Gastroesophageal sphincter (tissue), 4 donors: ENCODE measurements around the gene DTL. TPM values are rescaled to one million over a fixed set of nuclear protein-coding genes. Genes with fewer than 3 reads are reported as not detected.

ENCODE experiments used
- ATAC-seq: fragments of 150-250 bp; one replicate; pipeline ENCODE4 v1.9.1; 2016; ENCODE audit warnings: mild to moderate bottlenecking, moderate library complexity
- H3K27ac ChIP-seq, 4 donors: fragments of 200-600 bp; sonication (generic) in 3 of 4; 1 replicate in 3 of 4; 2 replicates in 1 of 4; pipeline ENCODE4 v1.5.1; 2016 to 2019
- H3K27me3 ChIP-seq: fragments of 200-600 bp; sonication (generic); one replicate; pipeline ENCODE4 v1.5.1; 2019
- H3K36me3 ChIP-seq, 2 donors: fragments of 200-600 bp; sonication (generic); one replicate each; pipeline ENCODE4 v1.5.1; 2019; ENCODE audit warnings: control low read depth in 1 of 2
- H3K4me1 ChIP-seq, 3 donors: fragments of 200-600 bp; sonication (generic); 1 replicate in 2 of 3; 2 replicates in 1 of 3; pipeline ENCODE4 v1.5.1; 2016 to 2019; ENCODE audit warnings: control low read depth in 2 of 3
- H3K4me3 ChIP-seq, 2 donors: fragments of 200-600 bp; sonication (generic); one replicate each; pipeline ENCODE4 v1.5.1; 2019; ENCODE audit warnings: mild to moderate bottlenecking in 1 of 2, moderate library complexity in 1 of 2
- H3K9me3 ChIP-seq, 3 donors: fragments of 200-600 bp; sonication (generic); one replicate each; pipeline ENCODE4 v1.5.1; 2017 to 2019; ENCODE audit warnings: control low read depth in 2 of 3
- EP300 ChIP-seq: sonication (generic); formaldehyde crosslinking; IDR thresholded peaks from one replicate; pipeline ENCODE4 v1.6.1; 2017; ENCODE audit warnings: antibody characterized with exemption, mild to moderate bottlenecking
- POLR2A ChIP-seq, 2 donors: fragments of 450-650 bp; IDR thresholded peaks; one replicate each; pipeline ENCODE4 v1.6.1; 2017; ENCODE audit warnings: antibody characterized with exemption in 2 of 2, mild to moderate bottlenecking in 2 of 2, moderate library complexity in 1 of 2
- POLR2AphosphoS5 ChIP-seq: sonication (generic); formaldehyde crosslinking; IDR thresholded peaks from one replicate; pipeline ENCODE4 v1.6.1; 2017; ENCODE audit warnings: antibody characterized with exemption
- WGBS, 2 donors: methylation state at CpG; one replicate each; pipeline ENCODE4 v1.1.5; 2018; ENCODE audit warnings: low coverage in 1 of 2; 5-methylcytosine and 5-hydroxymethylcytosine counted together
- total RNA-seq, 4 donors: library from RNA; depleted of rRNA; stranded (reverse); fragments of >200 nt; gene quantifications; one replicate each; pipeline ENCODE4 v1.1.0, GENCODE V29; 2016
- TF ChIP-seq, protein P1 (sequence below), 4 experiments: fragments of 200-600 bp in 2 of 4; fragments of 450-650 bp in 2 of 4; sonication (generic) in 1 of 4; IDR thresholded peaks; one replicate each; pipeline ENCODE4 v1.5.1; 2017 to 2019; ENCODE audit warnings: antibody characterized with exemption in 4 of 4, mild to moderate bottlenecking in 2 of 4, moderate library complexity in 2 of 4

Gene DTL
- total RNA-seq, 4 donors from 2014 or later = 0.08 to 1.6 (median 0.54) TPM; not detected in 1

DNA sequence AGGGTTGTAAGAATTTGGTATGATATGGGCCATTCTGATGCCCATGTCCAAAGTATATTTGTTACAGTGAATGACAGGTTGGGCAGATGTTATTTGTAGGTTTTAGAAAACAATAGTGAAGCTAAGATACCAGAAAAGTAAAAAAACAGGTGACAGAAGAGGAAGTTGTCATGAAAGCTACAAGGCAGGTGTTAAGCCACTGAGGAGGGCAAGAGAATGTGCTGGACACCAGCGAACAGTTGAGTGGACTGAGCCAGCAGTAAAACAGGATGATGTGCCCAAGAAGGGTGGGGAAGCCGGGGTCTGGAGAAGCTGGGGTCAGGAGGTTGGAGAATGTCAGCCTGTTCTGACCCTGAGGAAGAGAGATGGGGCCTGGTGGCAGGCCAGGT, 83.3 kb downstream of the DTL start:
- Histone ChIP-seq H3K27me3 (no peaks in the 10 kb centered on the region), H3K36me3 (no peaks in the 10 kb centered on the region), H3K4me3 (no peak overlapping the region), H3K27ac (no peak overlapping the region), H3K4me1 (peaks cover 0 to 13% (median 0%) of the 10 kb centered on the region in 3 donors), H3K9me3 (no peaks in the 10 kb centered on the region)
- WGBS, 2 donors = 80 to 86% methylated on average over 2 of the region's 2 CpGs
- ATAC-seq = no peak
- TF ChIP-seq POLR2A (IDR thresholded peaks at IDR 0.05) (no peak), EP300 (no peak), POLR2AphosphoS5 (no peak)
- TF ChIP-seq, protein P1, sequence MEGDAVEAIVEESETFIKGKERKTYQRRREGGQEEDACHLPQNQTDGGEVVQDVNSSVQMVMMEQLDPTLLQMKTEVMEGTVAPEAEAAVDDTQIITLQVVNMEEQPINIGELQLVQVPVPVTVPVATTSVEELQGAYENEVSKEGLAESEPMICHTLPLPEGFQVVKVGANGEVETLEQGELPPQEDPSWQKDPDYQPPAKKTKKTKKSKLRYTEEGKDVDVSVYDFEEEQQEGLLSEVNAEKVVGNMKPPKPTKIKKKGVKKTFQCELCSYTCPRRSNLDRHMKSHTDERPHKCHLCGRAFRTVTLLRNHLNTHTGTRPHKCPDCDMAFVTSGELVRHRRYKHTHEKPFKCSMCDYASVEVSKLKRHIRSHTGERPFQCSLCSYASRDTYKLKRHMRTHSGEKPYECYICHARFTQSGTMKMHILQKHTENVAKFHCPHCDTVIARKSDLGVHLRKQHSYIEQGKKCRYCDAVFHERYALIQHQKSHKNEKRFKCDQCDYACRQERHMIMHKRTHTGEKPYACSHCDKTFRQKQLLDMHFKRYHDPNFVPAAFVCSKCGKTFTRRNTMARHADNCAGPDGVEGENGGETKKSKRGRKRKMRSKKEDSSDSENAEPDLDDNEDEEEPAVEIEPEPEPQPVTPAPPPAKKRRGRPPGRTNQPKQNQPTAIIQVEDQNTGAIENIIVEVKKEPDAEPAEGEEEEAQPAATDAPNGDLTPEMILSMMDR (IDR thresholded peaks at IDR 0.05) = no peak

DNA sequence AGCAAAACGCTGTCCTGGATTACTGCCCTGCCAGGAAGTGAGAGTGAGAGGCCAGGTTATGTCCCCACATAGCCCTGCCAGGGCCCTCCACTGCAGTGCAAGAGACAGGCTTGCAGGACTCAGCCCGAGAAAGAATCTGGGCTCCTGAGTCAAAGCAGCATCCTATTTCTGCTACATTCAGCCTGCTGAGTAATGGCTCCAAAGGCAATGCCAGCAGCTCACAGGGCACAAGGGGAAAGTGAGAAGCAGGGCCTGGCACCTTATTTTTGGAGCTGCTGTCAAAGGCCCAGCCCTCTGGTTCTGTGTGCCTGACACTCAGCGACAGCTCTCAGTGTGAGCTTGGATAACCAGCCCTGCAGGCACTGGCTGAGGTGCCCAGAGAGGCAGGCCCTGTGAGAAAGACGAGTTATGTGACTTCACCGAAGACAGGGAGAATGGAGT, 83.9 kb downstream of the DTL start:
- Histone ChIP-seq H3K9me3 (no peaks in the 10 kb centered on the region), H3K27me3 (no peaks in the 10 kb centered on the region), H3K36me3 (no peaks in the 10 kb centered on the region), H3K27ac (peak overlapping the region in 1 of 4 donors; percentile 18), H3K4me1 (peaks cover 0 to 13% (median 0%) of the 10 kb centered on the region in 3 donors), H3K4me3 (no peak overlapping the region)
- WGBS, 2 donors = 58 to 61% methylated on average over 2 to 4 of the region's 5 CpGs
- no peak for TF ChIP-seq POLR2A (IDR thresholded peaks at IDR 0.05)
- TF ChIP-seq, protein P1 (IDR thresholded peaks at IDR 0.05) = no peak
- no peak for ATAC-seq

DNA sequence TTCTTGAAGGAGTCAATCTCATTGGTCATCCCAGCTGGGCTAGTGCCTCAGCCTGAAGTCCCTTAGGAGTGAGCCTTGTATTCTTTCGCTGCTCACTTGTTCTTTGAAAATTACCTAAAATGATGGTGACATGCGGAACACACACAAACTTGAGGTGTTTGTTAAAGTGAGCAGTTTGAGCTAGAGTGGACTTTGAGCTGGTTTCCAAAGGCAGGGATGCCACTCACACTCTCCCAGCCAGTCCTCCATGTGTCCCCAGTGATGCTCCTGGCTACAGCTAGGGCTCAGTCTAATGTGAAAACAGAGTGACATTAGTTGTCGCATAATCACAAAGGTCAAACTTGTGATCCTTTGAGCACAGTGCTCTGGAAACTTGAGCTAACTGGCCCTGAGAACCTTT, 84.3 kb downstream of the DTL start:
- peak overlapping the region in 1 of 4 donors; percentile 18 for H3K27ac ChIP-seq
- ATAC-seq = no peak
- no peaks in the 10 kb centered on the region for H3K27me3 ChIP-seq
- peaks cover 0 to 13% (median 0%) of the 10 kb centered on the region in 3 donors for H3K4me1 ChIP-seq
- no peaks in the 10 kb centered on the region for H3K36me3 ChIP-seq
- WGBS, 2 donors = 100% methylated on average over 2 of the region's 3 CpGs; no CpG with 5 or more reads in 1 of the 2 donors
- peak in 1 of 2 donors; percentile 8 for TF ChIP-seq POLR2A (IDR thresholded peaks at IDR 0.05)
- no peak for TF ChIP-seq POLR2AphosphoS5
- H3K9me3 ChIP-seq = no peaks in the 10 kb centered on the region
- no peak overlapping the region for H3K4me3 ChIP-seq

DNA sequence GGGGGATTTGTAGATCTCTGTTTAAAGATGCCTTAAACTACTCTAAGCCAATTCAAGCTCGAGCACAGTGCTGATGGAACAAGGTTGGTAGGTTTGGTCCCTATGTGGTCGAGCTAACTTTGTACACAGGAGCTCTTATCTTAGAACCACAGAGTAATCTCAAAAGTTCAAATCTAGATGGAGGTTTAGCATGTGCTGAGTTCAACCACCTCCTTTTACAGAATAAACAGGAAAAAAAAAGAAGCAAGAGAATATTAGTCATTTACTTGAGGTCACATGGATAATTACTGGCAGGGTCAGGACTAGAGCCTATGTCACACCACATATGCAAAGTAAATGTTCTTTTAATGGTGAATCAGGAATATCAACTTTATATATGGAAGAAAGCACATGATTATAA, 86.2 kb downstream of the DTL start:
- WGBS, 2 donors = 54 to 84% methylated on average over 2 of the region's 2 CpGs
- H3K36me3 ChIP-seq = no peaks in the 10 kb centered on the region
- H3K27me3 ChIP-seq = no peaks in the 10 kb centered on the region
- H3K4me3 ChIP-seq = no peak overlapping the region
- H3K27ac ChIP-seq = no peak overlapping the region
- no peaks in the 10 kb centered on the region for H3K9me3 ChIP-seq
- H3K4me1 ChIP-seq = peaks cover 0 to 13% (median 0%) of the 10 kb centered on the region in 3 donors
- TF ChIP-seq POLR2A (IDR thresholded peaks at IDR 0.05) (no peak), EP300 (no peak), POLR2AphosphoS5 (no peak)
- TF ChIP-seq, protein P1 (IDR thresholded peaks at IDR 0.05) = no peak
- ATAC-seq = no peak

DNA sequence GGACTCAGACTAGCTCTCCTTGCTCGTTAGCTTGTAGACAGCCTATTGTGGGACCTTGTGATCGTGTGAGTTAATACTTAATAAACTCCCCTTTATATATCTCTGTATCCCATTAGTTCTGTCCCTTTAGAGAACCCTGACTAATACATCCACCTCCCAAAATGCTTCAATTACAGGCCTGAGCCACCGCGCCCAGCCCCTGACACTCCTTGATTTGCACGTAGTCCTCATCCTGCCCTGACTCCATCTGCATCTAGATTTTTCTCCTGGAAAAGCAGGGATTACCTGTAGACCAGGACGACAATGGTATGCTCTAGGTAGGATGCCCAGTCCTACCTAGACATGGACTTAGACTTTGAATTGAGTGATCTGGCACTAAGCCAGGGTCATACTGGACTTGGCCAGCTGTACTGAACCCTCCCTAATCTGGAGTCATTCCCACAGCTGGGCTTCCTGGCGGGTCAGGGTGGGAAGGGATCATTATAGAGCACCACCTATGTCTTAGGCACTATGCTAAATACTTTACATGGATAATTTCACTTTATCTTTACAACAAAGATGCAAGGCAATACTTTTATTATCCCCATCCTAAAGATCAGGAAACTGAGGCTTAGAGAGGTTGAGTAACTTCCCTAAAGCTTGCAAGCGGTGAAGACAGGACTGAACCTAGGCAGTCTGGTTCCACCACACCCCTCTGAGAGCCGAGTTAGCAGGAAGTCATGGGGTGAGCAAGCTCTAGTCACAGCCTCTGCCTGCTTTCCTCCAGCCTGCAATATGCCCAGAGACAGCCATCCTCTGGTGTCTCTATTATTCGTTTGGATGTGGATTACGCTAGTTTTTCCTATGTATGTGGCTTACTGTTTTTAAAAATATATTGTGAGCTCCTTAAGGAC, 89.4 kb downstream of the DTL start:
- Histone ChIP-seq H3K36me3 (no peaks in the 10 kb centered on the region), H3K9me3 (no peaks in the 10 kb centered on the region), H3K4me1 (no peaks in the 10 kb centered on the region), H3K4me3 (no peak overlapping the region), H3K27me3 (no peaks in the 10 kb centered on the region), H3K27ac (no peak overlapping the region)
- TF ChIP-seq EP300 = no peak
- TF ChIP-seq POLR2AphosphoS5 = no peak
- TF ChIP-seq, protein P1 (IDR thresholded peaks at IDR 0.05) = no peak
- TF ChIP-seq POLR2A (IDR thresholded peaks at IDR 0.05) = no peak
- 71 to 81% methylated on average over 6 to 10 of the region's 11 CpGs for WGBS, 2 donors
- ATAC-seq = peak; percentile 39
